H1 (cell line): ENCODE data around the gene HSPA4. TPM values are rescaled to one million over a fixed set of nuclear protein-coding genes. Genes with fewer than 3 reads are reported as not detected.

Experiments
- CTCF ChIA-PET: fragments of 300-600 bp; sonication (Branson Sonifier 250); formaldehyde crosslinking; loops from one replicate; lab custom pipeline; 2021; ENCODE audit not compliant: partially characterized antibody; lab: Charles Lee
- POLR2A ChIA-PET: fragments of 300-600 bp; sonication (Branson Sonifier 250); formaldehyde crosslinking; loops from one replicate; lab custom pipeline; 2021; ENCODE audit warnings: inconsistent platforms; ENCODE audit not compliant: partially characterized antibody; lab: Charles Lee
- DNase-seq, 2 experiments: peaks; one replicate each; pipeline versions ENCODE4 v3.0.0 to v3.0.0-alpha.2; 2010 to 2022; ENCODE audit warnings: low spot score in 2 of 2, low read depth in 1 of 2, mixed read lengths in 1 of 2
- FAIRE-seq: peaks from 2 replicates; lab custom pipeline; 2011; peaks lifted over from hg19 to GRCh38; lab: Jason Lieb, UNC
- H2AFZ ChIP-seq: 2 replicates; pipeline ENCODE4 v1.8.1; 2012; ENCODE audit warnings: low read length, inconsistent platforms
- H2AK5ac ChIP-seq: 2 replicates; pipeline ENCODE4 v1.6.1; 2013; ENCODE audit warnings: low read depth, low read length
- H2BK120ac ChIP-seq: replicated peaks from 2 replicates; pipeline ENCODE3; 2013; ENCODE audit warnings: low read depth, low read length, inconsistent platforms
- H2BK12ac ChIP-seq: 2 replicates; pipeline ENCODE4 v1.6.1; 2013; ENCODE audit warnings: low read depth, low read length
- H2BK15ac ChIP-seq: 2 replicates; pipeline ENCODE4 v1.6.1; 2013; ENCODE audit warnings: low read length
- H2BK20ac ChIP-seq: 2 replicates; pipeline ENCODE4 v1.6.1; 2013; ENCODE audit warnings: low read length
- H2BK5ac ChIP-seq: 2 replicates; pipeline ENCODE4 v1.6.1; 2013; ENCODE audit warnings: low read depth, low read length
- H3K14ac ChIP-seq: 2 replicates; pipeline ENCODE4 v1.6.1; 2013; ENCODE audit warnings: inconsistent platforms; ENCODE audit not compliant: insufficient read length
- H3K18ac ChIP-seq: 2 replicates; pipeline ENCODE4 v1.6.1; 2013; ENCODE audit warnings: low read length; ENCODE audit errors: extremely low read depth
- H3K23ac ChIP-seq: 2 replicates; pipeline ENCODE4 v1.6.1; 2013; ENCODE audit warnings: inconsistent platforms; ENCODE audit not compliant: insufficient read length
- H3K23me2 ChIP-seq: 2 replicates; pipeline ENCODE4 v1.6.1; 2013; ENCODE audit warnings: low read depth, low read length
- H3K27ac ChIP-seq: 2 replicates; pipeline ENCODE4 v1.6.1; 2011; ENCODE audit warnings: low read depth, low read length, inconsistent platforms
- H3K27me3 ChIP-seq, 4 experiments: replicated peaks in 1 of 4; 1 replicate in 1 of 4; 2 replicates in 3 of 4; pipeline versions ENCODE4 v1.6.1 to v1.8.1; 2011 to 2013; ENCODE audit warnings: low read length in 3 of 4, mild to moderate bottlenecking in 3 of 4, inconsistent platforms in 2 of 4, mixed read lengths in 2 of 4, moderate library complexity in 1 of 4; ENCODE audit not compliant: control insufficient read depth in 3 of 4, insufficient read depth in 3 of 4; ENCODE audit errors: extremely low read depth in 1 of 4
- H3K36me3 ChIP-seq, 4 experiments: 2 replicates each; pipeline versions ENCODE4 v1.6.1 to v1.8.1; 2011 to 2013; ENCODE audit warnings: mild to moderate bottlenecking in 4 of 4, low read length in 3 of 4, moderate library complexity in 2 of 4, control low read depth in 1 of 4, inconsistent platforms in 1 of 4; ENCODE audit not compliant: insufficient read depth in 4 of 4, control insufficient read depth in 2 of 4
- H3K4ac ChIP-seq: replicated peaks from 2 replicates; pipeline ENCODE3; 2013; ENCODE audit warnings: low read length, low read depth, mixed read lengths, inconsistent platforms; ENCODE audit not compliant: insufficient read length
- H3K4me1 ChIP-seq, 4 experiments: replicated peaks in 1 of 4; 1 replicate in 1 of 4; 2 replicates in 3 of 4; pipeline versions ENCODE4 v1.6.1 to v1.8.1; 2011 to 2013; ENCODE audit warnings: low read length in 3 of 4, inconsistent platforms in 2 of 4, mixed read lengths in 1 of 4; ENCODE audit not compliant: insufficient read depth in 4 of 4, control insufficient read depth in 3 of 4
- H3K4me2 ChIP-seq, 2 experiments: 2 replicates each; pipeline versions ENCODE4 v1.6.1 to v1.8.1; 2011 to 2013; ENCODE audit warnings: low read depth in 2 of 2, low read length in 2 of 2, control low read depth in 1 of 2, inconsistent platforms in 1 of 2, mild to moderate bottlenecking in 1 of 2; ENCODE audit not compliant: insufficient read depth in 1 of 2
- H3K4me3 ChIP-seq, 4 experiments: fragments of 200-600, 300-600 bp in 1 of 4; sonication (generic), shearing (Covaris generic), sonication (Bioruptor Twin) in 1 of 4; 2 replicates each; pipeline versions ENCODE4 v1.5.1 to v1.8.1; 2011 to 2016; ENCODE audit warnings: low read length in 4 of 4, low read depth in 3 of 4, control low read depth in 2 of 4, inconsistent platforms in 2 of 4, mild to moderate bottlenecking in 2 of 4, mixed read lengths in 1 of 4, moderate library complexity in 1 of 4; ENCODE audit not compliant: insufficient read depth in 2 of 4; ENCODE audit errors: extremely low read depth in 1 of 4
- H3K56ac ChIP-seq: replicated peaks from 2 replicates; pipeline ENCODE3; 2013; ENCODE audit warnings: low read depth, mild to moderate bottlenecking, mixed read lengths, low read length, inconsistent platforms; ENCODE audit not compliant: insufficient read length
- H3K79me1 ChIP-seq: 2 replicates; pipeline ENCODE4 v1.6.1; 2013; ENCODE audit warnings: low read depth, low read length, control low read depth
- H3K79me2 ChIP-seq, 2 experiments: 2 replicates each; pipeline versions ENCODE4 v1.6.1 to v1.8.1; 2012 to 2013; ENCODE audit warnings: low read length in 2 of 2, mild to moderate bottlenecking in 2 of 2, inconsistent platforms in 1 of 2; ENCODE audit not compliant: insufficient read depth in 2 of 2, control insufficient read depth in 1 of 2
- H3K9ac ChIP-seq, 4 experiments: replicated peaks in 1 of 4; 1 replicate in 1 of 4; 2 replicates in 3 of 4; pipeline versions ENCODE4 v1.6.1 to v1.8.1; 2011 to 2013; ENCODE audit warnings: low read depth in 3 of 4, low read length in 3 of 4, control low read depth in 2 of 4, mild to moderate bottlenecking in 2 of 4, moderate library complexity in 2 of 4, inconsistent platforms in 1 of 4; ENCODE audit errors: extremely low read depth in 1 of 4
- H3K9me3 ChIP-seq, 2 experiments: 2 replicates each; pipeline versions ENCODE4 v1.6.1 to v1.8.1; 2012 to 2013; ENCODE audit warnings: mild to moderate bottlenecking in 2 of 2, moderate library complexity in 2 of 2, control low read depth in 1 of 2, inconsistent platforms in 1 of 2, low read depth in 1 of 2, low read length in 1 of 2, mixed read lengths in 1 of 2; ENCODE audit not compliant: insufficient read depth in 2 of 2
- H4K20me1 ChIP-seq, 2 experiments: replicated peaks in 1 of 2; 2 replicates each; pipeline versions ENCODE3 to v1.8.1; 2011 to 2013; ENCODE audit warnings: inconsistent platforms in 2 of 2, low read length in 2 of 2, mild to moderate bottlenecking in 1 of 2; ENCODE audit not compliant: insufficient read depth in 2 of 2, control insufficient read depth in 1 of 2
- H4K5ac ChIP-seq: 2 replicates; pipeline ENCODE4 v1.6.1; 2013; ENCODE audit warnings: low read length, low read depth, mixed read lengths, inconsistent platforms; ENCODE audit not compliant: insufficient read length
- H4K8ac ChIP-seq: 2 replicates; pipeline ENCODE4 v1.8.0; 2013; ENCODE audit warnings: mild to moderate bottlenecking, moderate library complexity, low read length, inconsistent platforms; ENCODE audit not compliant: insufficient read depth; ENCODE audit errors: extremely low read depth
- H4K91ac ChIP-seq: replicated peaks from 2 replicates; pipeline ENCODE3; 2013; ENCODE audit warnings: low read length, mixed read lengths, inconsistent platforms; ENCODE audit not compliant: insufficient read length
- CTCF ChIP-seq, 3 experiments: IDR thresholded peaks; 1 replicate in 2 of 3; 2 replicates in 1 of 3; pipeline versions ENCODE4 v1.5.1 to v1.6.1; 2011; ENCODE audit warnings: low read length in 3 of 3, mild to moderate bottlenecking in 3 of 3, inconsistent platforms in 2 of 3, low read depth in 1 of 3, moderate library complexity in 1 of 3; ENCODE audit not compliant: insufficient read depth in 1 of 3; ENCODE audit errors: control extremely low read depth in 1 of 3
- HDAC2 ChIP-seq, 2 experiments: fragments of 300-600 bp in 1 of 2; sonication (generic) in 1 of 2; IDR thresholded peaks; 2 replicates each; pipeline ENCODE4 v1.6.1; 2011 to 2012; ENCODE audit warnings: low read depth in 2 of 2, low read length in 2 of 2, mild to moderate bottlenecking in 2 of 2, moderate library complexity in 2 of 2, borderline replicate concordance in 1 of 2, inconsistent platforms in 1 of 2
- JUND ChIP-seq: IDR thresholded peaks from 2 replicates; pipeline ENCODE4 v1.6.1; 2011; ENCODE audit warnings: mild to moderate bottlenecking, improper control_type of control experiment, low read length
- KDM5A ChIP-seq: fragments of 200-600 bp; IDR thresholded peaks from 2 replicates; pipeline ENCODE4 v1.7.1; 2012; ENCODE audit warnings: mild to moderate bottlenecking, low read length, inconsistent platforms, mixed read lengths
- NANOG ChIP-seq: IDR thresholded peaks from 2 replicates; pipeline ENCODE4 v1.6.1; 2011; ENCODE audit warnings: low read length, low read depth, mild to moderate bottlenecking, inconsistent platforms; ENCODE audit not compliant: insufficient read depth, poor library complexity, severe bottlenecking
- RXRA ChIP-seq: IDR thresholded peaks from 2 replicates; pipeline ENCODE4 v1.6.1; 2011; ENCODE audit warnings: low read depth, mild to moderate bottlenecking, low read length, moderate library complexity; ENCODE audit not compliant: insufficient read depth
- SAP30 ChIP-seq: fragments of 300-600 bp; sonication (generic); IDR thresholded peaks from 2 replicates; pipeline ENCODE4 v1.7.1; 2012; ENCODE audit warnings: low read length, moderate library complexity, mild to moderate bottlenecking, inconsistent platforms; ENCODE audit not compliant: insufficient read depth, insufficient replicate concordance
- SIRT6 ChIP-seq: IDR thresholded peaks from one replicate; pipeline ENCODE4 v1.7.1; 2012; ENCODE audit warnings: low read length, inconsistent platforms
- SIX5 ChIP-seq: IDR thresholded peaks from 2 replicates; pipeline ENCODE4 v1.6.1; 2011; ENCODE audit warnings: mild to moderate bottlenecking, low read depth, low read length
- SP2 ChIP-seq: IDR thresholded peaks from 2 replicates; pipeline ENCODE4 v1.6.1; 2012; ENCODE audit warnings: mild to moderate bottlenecking, low read length, inconsistent platforms
- WGBS, 2 experiments: shearing (Covaris generic) in 1 of 2; methylation state at CpG; one replicate each; pipeline versions ENCODE4 v1.1.6 to v1.1.7; 2013 to 2015; ENCODE audit warnings: low lambda C conversion rate in 2 of 2, mixed read lengths in 2 of 2, inconsistent platforms in 1 of 2, low coverage in 1 of 2, missing lambda C conversion rate in 1 of 2; ENCODE audit not compliant: insufficient replicate concordance in 2 of 2, insufficient coverage in 1 of 2, insufficient read length in 1 of 2; ENCODE audit errors: extremely low coverage in 1 of 2, missing lambda C conversion rate in 1 of 2; 5-methylcytosine and 5-hydroxymethylcytosine counted together
- polyA plus RNA-seq, 7 experiments: library from polyadenylated mRNA; depleted of rRNA in 3 of 7; stranded (reverse) in 5 of 7; unstranded in 2 of 7; fragments of >200 nt in 5 of 7; fragments of 200-250 nt in 2 of 7; gene quantifications; 1 replicate in 5 of 7; 2 replicates in 1 of 7; 4 replicates in 1 of 7; pipeline versions ENCODE4 v1.2.1 to v1.2.3, GENCODE V29; 2011 to 2013; ENCODE audit warnings: missing spikeins in 2 of 7, mixed read lengths in 2 of 7
- total RNA-seq: library from RNA; stranded (reverse); fragmentation: NEBNext Ultra II Directional; extraction: Animal tissue kit (Norgen Biotek cat#: 25700); gene quantifications from 2 replicates; pipeline ENCODE4 v1.2.1, GENCODE V29; 2021

The HSPA4 gene
- total and polyA plus RNA-seq, 2 of the 8 experiments (the other 6 are each of a cell fraction or from before 2014, with no cell fraction given), result 28.9 to 445 TPM

- Histone ChIP-seq H3K4me2 (no peak overlapping the region), H3K79me1 (peaks cover 5% of the 10 kb centered on the region; the same call in 1 of the 2 replicates), H2BK12ac (no peak overlapping the region), H2BK5ac (no peak overlapping the region), H3K4me1 (peaks cover 0 to 3% (median under 1%) of the 10 kb centered on the region in 4 experiments; a peak in 1 of 7 replicates), H3K14ac (no peak overlapping the region), H3K9ac (no peak overlapping the region), H3K18ac (no peak overlapping the region), H3K23me2 (no peaks in the 10 kb centered on the region), H3K9me3 (no peaks in the 10 kb centered on the region), H2BK120ac (no peak overlapping the region), H4K20me1 (peaks cover 12 to 14% of the 10 kb centered on the region in 2 experiments), H3K56ac (no peak overlapping the region), H4K91ac (no peak overlapping the region), H3K4me3 (no peak overlapping the region), H3K23ac (no peak overlapping the region), H2BK20ac (no peak overlapping the region), H4K5ac (no peak overlapping the region), H3K36me3 (peaks cover 10 to 34% (median 18%) of the 10 kb centered on the region in 4 experiments), H4K8ac (no peak overlapping the region), H2AFZ (no peak overlapping the region), H2AK5ac (no peak overlapping the region), H3K27ac (no peak overlapping the region), H3K4ac (no peak overlapping the region), H3K79me2 (peaks cover 31 to 99% of the 10 kb centered on the region in 2 experiments), H2BK15ac (no peak overlapping the region), H3K27me3 (no peaks in the 10 kb centered on the region)
- DNase-seq, result no peak
- 82% methylated on average over 10 of the region's 10 CpGs; no CpG with 5 or more reads in 1 of the 2 experiments for WGBS, 2 experiments
- no peak for FAIRE-seq
- POLR2A ChIA-PET, result interaction anchor here (4.0 kb wide), 1 partner anchor 12 kb away, joined by 25 read pairs; the partner anchor contains the start of gene HSPA4
- CTCF ChIA-PET, result no interaction called here
- TF ChIP-seq SIRT6 (no peak), RXRA (no peak), JUND (no peak), HDAC2 (IDR thresholded peaks at IDR 0.05; ENCODE audit: borderline replicate concordance in 1 of 2, low read depth in 2 of 2, low read length in 2 of 2) (no peak), CTCF (IDR thresholded peaks at IDR 0.05; ENCODE audit: control extremely low read depth in 1 of 3, insufficient read depth in 1 of 3, low read depth in 1 of 3, low read length in 3 of 3) (no peak), SIX5 (no peak), SP2 (no peak), SAP30 (no peak), NANOG (no peak), KDM5A (no peak)
Observed at GRCh38 chr5:133063965-133064364, 12.2 kb downstream of the HSPA4 start.
